Gastroesophageal sphincter (tissue), 4 donors: ENCODE data around the gene IGF2. TPM values are rescaled to one million over a fixed set of nuclear protein-coding genes. Genes with fewer than 3 reads are reported as not detected.

Experiments used
- ATAC-seq: fragments of 150-250 bp; one replicate; pipeline ENCODE4 v1.9.1; 2016; ENCODE audit warnings: mild to moderate bottlenecking, moderate library complexity
- H3K27ac ChIP-seq, 4 donors: fragments of 200-600 bp; sonication (generic) in 3 of 4; 1 replicate in 3 of 4; 2 replicates in 1 of 4; pipeline ENCODE4 v1.5.1; 2016 to 2019
- H3K27me3 ChIP-seq: fragments of 200-600 bp; sonication (generic); one replicate; pipeline ENCODE4 v1.5.1; 2019
- H3K36me3 ChIP-seq, 2 donors: fragments of 200-600 bp; sonication (generic); one replicate each; pipeline ENCODE4 v1.5.1; 2019; ENCODE audit warnings: control low read depth in 1 of 2
- H3K4me1 ChIP-seq, 3 donors: fragments of 200-600 bp; sonication (generic); 1 replicate in 2 of 3; 2 replicates in 1 of 3; pipeline ENCODE4 v1.5.1; 2016 to 2019; ENCODE audit warnings: control low read depth in 2 of 3
- H3K4me3 ChIP-seq, 2 donors: fragments of 200-600 bp; sonication (generic); one replicate each; pipeline ENCODE4 v1.5.1; 2019; ENCODE audit warnings: mild to moderate bottlenecking in 1 of 2, moderate library complexity in 1 of 2
- H3K9me3 ChIP-seq, 3 donors: fragments of 200-600 bp; sonication (generic); one replicate each; pipeline ENCODE4 v1.5.1; 2017 to 2019; ENCODE audit warnings: control low read depth in 2 of 3
- CTCF ChIP-seq, 4 experiments: fragments of 200-600 bp in 2 of 4; fragments of 450-650 bp in 2 of 4; sonication (generic) in 1 of 4; IDR thresholded peaks; one replicate each; pipeline ENCODE4 v1.5.1; 2017 to 2019; ENCODE audit warnings: antibody characterized with exemption in 4 of 4, mild to moderate bottlenecking in 2 of 4, moderate library complexity in 2 of 4
- EP300 ChIP-seq: sonication (generic); formaldehyde crosslinking; IDR thresholded peaks from one replicate; pipeline ENCODE4 v1.6.1; 2017; ENCODE audit warnings: antibody characterized with exemption, mild to moderate bottlenecking
- POLR2A ChIP-seq, 2 donors: fragments of 450-650 bp; IDR thresholded peaks; one replicate each; pipeline ENCODE4 v1.6.1; 2017; ENCODE audit warnings: antibody characterized with exemption in 2 of 2, mild to moderate bottlenecking in 2 of 2, moderate library complexity in 1 of 2
- POLR2AphosphoS5 ChIP-seq: sonication (generic); formaldehyde crosslinking; IDR thresholded peaks from one replicate; pipeline ENCODE4 v1.6.1; 2017; ENCODE audit warnings: antibody characterized with exemption
- WGBS, 2 donors: methylation state at CpG; one replicate each; pipeline ENCODE4 v1.1.5; 2018; ENCODE audit warnings: low coverage in 1 of 2; 5-methylcytosine and 5-hydroxymethylcytosine counted together
- total RNA-seq, 4 donors: library from RNA; depleted of rRNA; stranded (reverse); fragments of >200 nt; gene quantifications; one replicate each; pipeline ENCODE4 v1.1.0, GENCODE V29; 2016

Gene IGF2
- total RNA-seq, 4 donors from 2014 or later = 8.7 to 49.5 (median 28.7) TPM

GRCh38 chr11:2089536-2090165, 49.5 kb downstream of the IGF2 start:
- Histone ChIP-seq H3K27ac (no peak overlapping the region), H3K4me3 (no peak overlapping the region), H3K27me3 (peaks cover 54% of the 10 kb centered on the region), H3K4me1 (peaks cover 0 to 12% (median 0%) of the 10 kb centered on the region in 3 donors), H3K36me3 (no peaks in the 10 kb centered on the region), H3K9me3 (peaks cover 0 to 6% (median 0%) of the 10 kb centered on the region in 3 donors)
- 62 to 78% methylated on average over 4 to 5 of the region's 9 CpGs for WGBS, 2 donors
- ATAC-seq = no peak
- TF ChIP-seq EP300 (no peak), CTCF (IDR thresholded peaks at IDR 0.05) (no peak), POLR2AphosphoS5 (no peak), POLR2A (IDR thresholded peaks at IDR 0.05) (no peak)

GRCh38 chr11:2088746-2089535, 50.2 kb downstream of the IGF2 start:
- H3K4me3 ChIP-seq = no peak overlapping the region
- TF ChIP-seq EP300 (no peak), CTCF (IDR thresholded peaks at IDR 0.05) (no peak), POLR2A (IDR thresholded peaks at IDR 0.05) (no peak), POLR2AphosphoS5 (no peak)
- no peaks in the 10 kb centered on the region for H3K36me3 ChIP-seq
- peaks cover 59% of the 10 kb centered on the region for H3K27me3 ChIP-seq
- no peak overlapping the region for H3K27ac ChIP-seq
- H3K9me3 ChIP-seq = peaks cover 0 to 13% (median 0%) of the 10 kb centered on the region in 3 donors
- no peak for ATAC-seq
- H3K4me1 ChIP-seq = peaks cover 0 to 12% (median 0%) of the 10 kb centered on the region in 3 donors
- WGBS, 2 donors = 76 to 86% methylated on average over 4 to 18 of the region's 19 CpGs

GRCh38 chr11:2088284-2088683, 50.9 kb downstream of the IGF2 start:
- H3K9me3 ChIP-seq = peaks cover 0 to 19% (median 0%) of the 10 kb centered on the region in 3 donors
- H3K4me3 ChIP-seq = no peak overlapping the region
- 70 to 73% methylated on average over 8 to 14 of the region's 14 CpGs for WGBS, 2 donors
- no peaks in the 10 kb centered on the region for H3K36me3 ChIP-seq
- H3K4me1 ChIP-seq = peaks cover 0 to 10% (median 0%) of the 10 kb centered on the region in 3 donors
- TF ChIP-seq POLR2AphosphoS5 (no peak), EP300 (no peak), CTCF (IDR thresholded peaks at IDR 0.05) (no peak), POLR2A (IDR thresholded peaks at IDR 0.05) (no peak)
- H3K27ac ChIP-seq = no peak overlapping the region
- H3K27me3 ChIP-seq = peaks cover 64% of the 10 kb centered on the region
- no peak for ATAC-seq

GRCh38 chr11:2086239-2087040, 52.7 kb downstream of the IGF2 start:
- Histone ChIP-seq H3K4me1 (no peaks in the 10 kb centered on the region), H3K27ac (no peak overlapping the region), H3K4me3 (no peak overlapping the region), H3K36me3 (no peaks in the 10 kb centered on the region), H3K9me3 (peaks cover 0 to 21% (median 0%) of the 10 kb centered on the region in 3 donors), H3K27me3 (peaks cover 47% of the 10 kb centered on the region)
- TF ChIP-seq POLR2AphosphoS5 = no peak
- TF ChIP-seq POLR2A (IDR thresholded peaks at IDR 0.05) = no peak
- no peak for TF ChIP-seq CTCF (IDR thresholded peaks at IDR 0.05)
- TF ChIP-seq EP300 = no peak
- ATAC-seq = no peak
- 93% methylated on average over 6 of the region's 26 CpGs; no CpG with 5 or more reads in 1 of the 2 donors for WGBS, 2 donors
